ENCODE data around the gene PAX7.

PAX7 gene

DNA sequence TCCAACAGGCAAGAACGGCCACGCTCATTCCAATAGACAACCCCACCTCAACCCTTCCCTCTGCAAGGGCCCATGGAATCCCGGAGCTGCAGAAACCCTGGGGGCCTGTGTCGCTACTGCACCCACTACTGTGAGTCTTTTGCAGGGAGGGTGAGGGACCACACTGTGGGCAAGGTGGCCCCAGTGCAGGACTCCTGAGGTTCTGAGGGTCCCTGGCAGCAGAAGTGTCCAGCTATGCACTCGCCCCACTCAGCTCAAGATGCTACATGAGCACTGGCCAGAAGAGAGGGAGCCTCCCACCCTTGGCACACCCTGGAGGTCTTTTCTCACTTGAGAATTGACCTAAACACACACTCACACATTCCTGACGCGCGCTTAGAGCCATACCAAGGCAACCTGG is 2.1 kb upstream of the PAX7 start:
- no peaks in the 10 kb centered on the region for H3K36me3 ChIP-seq (ENCODE audit: control insufficient read depth in 1 of 2, insufficient read depth in 2 of 2, low read length in 2 of 2)
- no peak overlapping the region for H3K27ac ChIP-seq (ENCODE audit: low read length)
- H3K9me3 ChIP-seq (ENCODE audit: control insufficient read depth in 1 of 2, low read length in 2 of 2): no peaks in the 10 kb centered on the region
- peaks cover 58% of the 10 kb centered on the region for H3K27me3 ChIP-seq (ENCODE audit: low read depth, low read length)
- no peak overlapping the region for H3K4me3 ChIP-seq (ENCODE audit: low read depth in 1 of 2, low read length in 2 of 2)
- H3K4me1 ChIP-seq (ENCODE audit: control insufficient read depth in 1 of 2, insufficient read depth in 2 of 2, low read length in 2 of 2): peaks cover 0 to 18% of the 10 kb centered on the region in 2 donors

DNA sequence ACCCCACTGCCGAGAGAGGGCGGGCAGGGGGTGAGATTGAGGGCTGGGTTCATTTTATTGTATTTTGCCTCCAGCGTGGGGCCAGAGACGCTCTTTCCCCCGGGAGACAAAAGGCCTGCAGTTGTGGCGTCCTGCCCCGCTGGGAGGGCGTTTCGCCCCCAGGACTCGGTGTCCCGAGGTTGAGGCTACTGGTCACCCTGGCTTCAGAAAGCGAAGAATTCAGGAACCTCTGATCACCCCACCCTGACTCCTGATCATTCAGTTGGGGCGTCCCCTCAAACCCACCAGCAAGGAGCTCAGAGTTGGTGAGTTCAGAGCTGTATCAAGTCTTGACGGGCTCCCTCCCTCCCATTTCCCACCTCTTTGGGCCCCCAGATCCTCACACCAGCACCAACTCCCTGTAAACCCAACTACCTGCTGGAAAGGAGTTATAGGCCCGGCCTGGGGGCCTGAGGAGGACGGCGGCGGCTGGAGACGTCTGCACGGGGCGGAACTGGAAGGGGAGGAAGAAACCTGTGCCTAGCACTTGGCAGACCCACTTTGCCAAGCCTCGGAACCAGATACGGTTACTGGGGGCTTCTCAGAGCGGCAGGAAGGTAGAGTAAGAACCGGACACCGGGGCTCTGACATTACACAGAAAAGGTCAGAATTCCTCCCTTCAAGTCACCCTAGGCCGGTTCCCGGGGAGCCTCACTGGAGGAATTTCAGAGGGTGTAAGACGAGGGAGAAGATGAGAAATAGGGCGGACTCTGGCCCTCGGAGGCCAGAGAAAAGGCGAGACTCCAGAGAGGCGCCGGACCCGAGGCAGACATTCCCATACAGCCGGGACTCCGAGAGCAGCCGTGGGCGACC is 761 bp upstream of the PAX7 start:
- Histone ChIP-seq H3K27ac (ENCODE audit: low read length) (no peak overlapping the region), H3K4me3 (ENCODE audit: low read depth in 1 of 2, low read length in 2 of 2) (no peak overlapping the region), H3K36me3 (ENCODE audit: control insufficient read depth in 1 of 2, insufficient read depth in 2 of 2, low read length in 2 of 2) (no peaks in the 10 kb centered on the region), H3K9me3 (ENCODE audit: control insufficient read depth in 1 of 2, low read length in 2 of 2) (no peaks in the 10 kb centered on the region), H3K4me1 (ENCODE audit: control insufficient read depth in 1 of 2, insufficient read depth in 2 of 2, low read length in 2 of 2) (peaks cover 0 to 18% of the 10 kb centered on the region in 2 donors), H3K27me3 (ENCODE audit: low read depth, low read length) (peaks cover 65% of the 10 kb centered on the region)

DNA sequence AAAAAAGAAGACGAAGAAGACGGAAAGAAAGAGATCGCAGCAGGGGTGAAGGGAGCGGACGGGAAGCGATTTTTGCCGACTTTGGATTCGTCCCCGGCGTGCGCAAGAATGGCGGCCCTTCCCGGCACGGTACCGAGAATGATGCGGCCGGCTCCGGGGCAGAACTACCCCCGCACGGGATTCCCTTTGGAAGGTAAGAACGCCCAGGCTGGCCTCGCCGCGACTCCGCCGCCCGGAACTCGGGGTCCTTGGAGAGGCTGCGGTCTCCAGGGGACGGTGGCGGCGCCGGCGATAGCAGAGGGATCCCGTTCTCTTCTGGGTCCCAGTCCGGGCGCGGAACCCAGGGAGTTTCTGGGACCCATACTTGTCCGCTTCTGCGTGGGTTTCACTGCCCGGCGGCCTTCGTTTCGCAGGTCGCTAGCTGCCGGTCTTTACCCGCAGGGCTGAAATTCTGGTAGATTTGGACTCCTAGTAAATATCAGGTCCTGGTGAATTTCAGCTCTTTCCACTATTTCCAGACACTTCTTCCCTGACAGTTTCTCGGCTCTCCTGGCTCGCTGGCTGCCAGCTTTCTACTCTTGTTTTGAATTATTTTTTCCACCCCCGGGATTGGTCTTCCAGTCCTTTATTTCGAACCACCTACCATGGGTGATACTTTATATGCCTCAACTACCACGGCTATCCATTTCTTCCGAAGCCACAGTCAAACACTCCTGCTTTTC is 1.0 kb downstream of the PAX7 start:
- H3K27me3 ChIP-seq (ENCODE audit: low read depth, low read length): peaks cover 74% of the 10 kb centered on the region
- H3K9me3 ChIP-seq (ENCODE audit: control insufficient read depth in 1 of 2, low read length in 2 of 2): no peaks in the 10 kb centered on the region
- H3K4me3 ChIP-seq (ENCODE audit: low read depth in 1 of 2, low read length in 2 of 2): peak overlapping the region in 1 of 2 donors; percentile 35
- no peak overlapping the region for H3K27ac ChIP-seq (ENCODE audit: low read length)
- H3K36me3 ChIP-seq (ENCODE audit: control insufficient read depth in 1 of 2, insufficient read depth in 2 of 2, low read length in 2 of 2): no peaks in the 10 kb centered on the region
- H3K4me1 ChIP-seq (ENCODE audit: control insufficient read depth in 1 of 2, insufficient read depth in 2 of 2, low read length in 2 of 2): peaks cover 0 to 19% of the 10 kb centered on the region in 2 donors

DNA sequence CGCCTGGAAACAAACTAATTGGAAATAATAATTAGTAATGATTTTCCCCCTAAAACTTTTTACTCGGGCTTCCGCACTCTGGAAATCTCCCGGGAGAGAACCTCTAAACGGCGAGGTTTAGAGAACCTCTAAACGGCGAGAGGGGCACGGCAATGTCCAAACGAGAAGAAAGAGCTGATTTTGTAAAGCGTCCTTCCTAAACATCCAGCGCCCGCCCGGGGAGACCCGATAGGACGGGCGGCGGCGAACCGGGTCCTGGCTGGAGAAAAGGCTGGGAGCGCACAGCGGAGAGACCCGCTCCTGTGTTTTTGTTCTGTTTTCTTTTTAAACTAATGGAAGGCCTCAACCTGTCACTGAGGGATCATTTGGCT is 1.6 kb downstream of the PAX7 start:
- H3K27ac ChIP-seq (ENCODE audit: low read length): no peak overlapping the region
- H3K4me3 ChIP-seq (ENCODE audit: low read depth in 1 of 2, low read length in 2 of 2): no peak overlapping the region
- H3K36me3 ChIP-seq (ENCODE audit: control insufficient read depth in 1 of 2, insufficient read depth in 2 of 2, low read length in 2 of 2): no peaks in the 10 kb centered on the region
- no peaks in the 10 kb centered on the region for H3K9me3 ChIP-seq (ENCODE audit: control insufficient read depth in 1 of 2, low read length in 2 of 2)
- H3K27me3 ChIP-seq (ENCODE audit: low read depth, low read length): peaks cover 78% of the 10 kb centered on the region
- peaks cover 0 to 24% of the 10 kb centered on the region in 2 donors for H3K4me1 ChIP-seq (ENCODE audit: control insufficient read depth in 1 of 2, insufficient read depth in 2 of 2, low read length in 2 of 2)

DNA sequence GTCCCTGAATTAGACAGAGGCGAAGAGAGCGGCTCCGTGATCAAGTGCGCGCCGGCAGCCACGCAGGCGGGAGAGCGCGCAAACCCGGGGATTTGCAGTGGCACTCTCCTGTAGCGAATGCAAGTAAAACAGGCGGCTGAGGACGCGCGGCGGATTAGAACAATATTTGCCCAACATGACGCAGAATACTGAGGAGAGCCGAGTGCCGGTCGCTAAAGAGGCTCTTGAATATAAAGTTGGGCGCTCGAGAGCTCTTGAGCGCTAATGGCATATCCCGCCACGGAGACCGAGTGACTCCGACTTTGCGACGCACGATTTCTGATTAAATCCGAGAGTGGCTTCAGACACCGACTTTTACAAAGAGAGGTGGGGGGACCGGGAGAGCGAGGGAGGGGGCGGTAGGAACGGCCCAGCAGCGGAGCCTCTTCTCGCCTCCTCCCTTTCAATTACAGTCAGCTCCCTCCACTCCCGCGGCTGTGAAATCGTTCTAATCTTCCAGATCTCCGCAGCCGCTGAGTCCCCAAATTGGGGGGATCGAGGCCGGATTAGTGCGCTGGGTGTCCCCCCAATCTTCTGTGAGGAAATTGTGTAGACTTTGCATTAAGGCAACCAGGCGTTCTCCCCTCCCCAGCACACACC is 2.3 kb downstream of the PAX7 start:
- H3K4me3 ChIP-seq (ENCODE audit: low read depth in 1 of 2, low read length in 2 of 2): no peak overlapping the region
- H3K27me3 ChIP-seq (ENCODE audit: low read depth, low read length): peaks cover 85% of the 10 kb centered on the region
- H3K4me1 ChIP-seq (ENCODE audit: control insufficient read depth in 1 of 2, insufficient read depth in 2 of 2, low read length in 2 of 2): peaks cover 0 to 25% of the 10 kb centered on the region in 2 donors
- no peak overlapping the region for H3K27ac ChIP-seq (ENCODE audit: low read length)
- no peaks in the 10 kb centered on the region for H3K36me3 ChIP-seq (ENCODE audit: control insufficient read depth in 1 of 2, insufficient read depth in 2 of 2, low read length in 2 of 2)
- no peaks in the 10 kb centered on the region for H3K9me3 ChIP-seq (ENCODE audit: control insufficient read depth in 1 of 2, low read length in 2 of 2)

DNA sequence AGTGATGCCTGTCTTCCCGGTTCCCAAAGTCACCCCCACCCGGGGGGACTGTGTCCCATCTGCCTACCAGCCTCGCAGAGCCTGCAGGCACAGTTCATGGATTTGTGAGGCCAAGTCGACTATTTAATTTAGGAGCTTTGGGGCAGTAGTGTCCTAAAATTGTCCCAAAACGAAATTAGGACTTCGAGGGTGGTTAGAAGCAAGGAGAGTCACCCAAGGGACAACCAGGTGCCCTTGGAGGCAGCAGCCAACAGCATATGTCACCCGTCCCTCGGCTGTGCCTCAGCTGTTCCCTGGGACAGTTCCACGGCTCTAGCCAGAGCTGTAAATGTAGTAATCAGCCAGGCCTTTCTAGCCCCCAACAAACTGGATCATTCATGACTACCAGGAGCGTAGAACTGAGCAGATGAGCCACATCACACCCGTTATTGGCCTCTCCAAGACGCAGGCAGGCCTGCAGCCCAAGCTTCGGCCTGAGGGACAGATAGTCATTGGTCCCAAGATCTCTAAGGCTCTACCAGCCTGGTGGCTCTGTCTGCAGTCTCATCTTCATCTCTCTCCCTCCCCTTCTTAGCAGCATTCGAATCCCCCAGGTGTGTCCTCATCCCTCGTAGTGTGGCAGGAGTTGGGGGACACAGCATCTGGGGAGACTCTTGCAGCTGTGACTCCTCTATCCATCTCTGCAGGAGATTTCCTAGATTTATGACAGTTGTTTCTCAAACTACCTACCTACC is 2.9 kb downstream of the PAX7 start:
- H3K27ac ChIP-seq (ENCODE audit: low read length): no peak overlapping the region

DNA sequence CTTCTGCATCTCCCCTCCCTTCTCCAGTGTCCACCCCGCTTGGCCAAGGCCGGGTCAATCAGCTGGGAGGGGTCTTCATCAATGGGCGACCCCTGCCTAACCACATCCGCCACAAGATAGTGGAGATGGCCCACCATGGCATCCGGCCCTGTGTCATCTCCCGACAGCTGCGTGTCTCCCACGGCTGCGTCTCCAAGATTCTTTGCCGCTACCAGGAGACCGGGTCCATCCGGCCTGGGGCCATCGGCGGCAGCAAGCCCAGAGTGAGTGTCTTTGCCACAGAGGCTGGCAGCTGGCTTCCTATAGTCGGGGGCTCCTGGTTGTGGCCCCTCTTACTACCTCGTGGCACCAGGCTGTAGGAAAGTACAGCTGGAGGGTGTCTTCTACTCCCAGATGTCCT is 3.6 kb downstream of the PAX7 start:
- H3K27ac ChIP-seq (ENCODE audit: low read length): no peak overlapping the region
- H3K36me3 ChIP-seq (ENCODE audit: control insufficient read depth in 1 of 2, insufficient read depth in 2 of 2, low read length in 2 of 2): no peaks in the 10 kb centered on the region
- H3K4me1 ChIP-seq (ENCODE audit: control insufficient read depth in 1 of 2, insufficient read depth in 2 of 2, low read length in 2 of 2): peaks cover 0 to 25% of the 10 kb centered on the region in 2 donors
- no peaks in the 10 kb centered on the region for H3K9me3 ChIP-seq (ENCODE audit: control insufficient read depth in 1 of 2, low read length in 2 of 2)
- no peak overlapping the region for H3K4me3 ChIP-seq (ENCODE audit: low read depth in 1 of 2, low read length in 2 of 2)
- H3K27me3 ChIP-seq (ENCODE audit: low read depth, low read length): peaks cover 89% of the 10 kb centered on the region

More for the DNA sequence above, 2.9 kb downstream of the PAX7 start:
- H3K9me3 ChIP-seq (ENCODE audit: control insufficient read depth in 1 of 2, low read length in 2 of 2): no peaks in the 10 kb centered on the region
- H3K27me3 ChIP-seq (ENCODE audit: low read depth, low read length): peaks cover 90% of the 10 kb centered on the region
- no peak overlapping the region for H3K4me3 ChIP-seq (ENCODE audit: low read depth in 1 of 2, low read length in 2 of 2)
- peaks cover 0 to 25% of the 10 kb centered on the region in 2 donors for H3K4me1 ChIP-seq (ENCODE audit: control insufficient read depth in 1 of 2, insufficient read depth in 2 of 2, low read length in 2 of 2)
- H3K36me3 ChIP-seq (ENCODE audit: control insufficient read depth in 1 of 2, insufficient read depth in 2 of 2, low read length in 2 of 2): no peaks in the 10 kb centered on the region

DNA sequence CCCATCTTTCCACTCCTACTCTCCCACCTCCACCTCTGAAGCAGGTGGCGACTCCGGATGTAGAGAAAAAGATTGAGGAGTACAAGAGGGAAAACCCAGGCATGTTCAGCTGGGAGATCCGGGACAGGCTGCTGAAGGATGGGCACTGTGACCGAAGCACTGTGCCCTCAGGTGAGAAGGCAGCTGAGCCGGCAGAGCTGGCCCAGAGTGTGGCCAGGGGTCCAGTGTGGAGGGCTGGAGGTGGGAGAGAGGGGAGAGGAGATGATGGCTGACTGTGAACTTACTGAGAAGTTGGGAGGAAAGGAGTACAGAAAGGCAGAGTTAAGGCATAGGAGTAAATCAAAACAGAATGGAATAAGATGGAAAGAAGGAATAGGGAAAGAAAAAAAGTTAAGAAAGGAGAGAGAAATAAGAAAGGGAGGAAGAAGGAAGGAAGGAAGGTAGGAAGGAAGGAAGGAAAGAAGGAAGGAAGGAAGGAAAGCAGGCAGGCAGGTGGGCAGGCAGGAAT is 4.5 kb downstream of the PAX7 start:
- Histone ChIP-seq H3K27ac (ENCODE audit: low read length) (no peak overlapping the region), H3K4me3 (ENCODE audit: low read depth in 1 of 2, low read length in 2 of 2) (no peak overlapping the region), H3K36me3 (ENCODE audit: control insufficient read depth in 1 of 2, insufficient read depth in 2 of 2, low read length in 2 of 2) (no peaks in the 10 kb centered on the region), H3K27me3 (ENCODE audit: low read depth, low read length) (peaks cover 89% of the 10 kb centered on the region), H3K4me1 (ENCODE audit: control insufficient read depth in 1 of 2, insufficient read depth in 2 of 2, low read length in 2 of 2) (peaks cover 0 to 20% of the 10 kb centered on the region in 2 donors), H3K9me3 (ENCODE audit: control insufficient read depth in 1 of 2, low read length in 2 of 2) (no peaks in the 10 kb centered on the region)

DNA sequence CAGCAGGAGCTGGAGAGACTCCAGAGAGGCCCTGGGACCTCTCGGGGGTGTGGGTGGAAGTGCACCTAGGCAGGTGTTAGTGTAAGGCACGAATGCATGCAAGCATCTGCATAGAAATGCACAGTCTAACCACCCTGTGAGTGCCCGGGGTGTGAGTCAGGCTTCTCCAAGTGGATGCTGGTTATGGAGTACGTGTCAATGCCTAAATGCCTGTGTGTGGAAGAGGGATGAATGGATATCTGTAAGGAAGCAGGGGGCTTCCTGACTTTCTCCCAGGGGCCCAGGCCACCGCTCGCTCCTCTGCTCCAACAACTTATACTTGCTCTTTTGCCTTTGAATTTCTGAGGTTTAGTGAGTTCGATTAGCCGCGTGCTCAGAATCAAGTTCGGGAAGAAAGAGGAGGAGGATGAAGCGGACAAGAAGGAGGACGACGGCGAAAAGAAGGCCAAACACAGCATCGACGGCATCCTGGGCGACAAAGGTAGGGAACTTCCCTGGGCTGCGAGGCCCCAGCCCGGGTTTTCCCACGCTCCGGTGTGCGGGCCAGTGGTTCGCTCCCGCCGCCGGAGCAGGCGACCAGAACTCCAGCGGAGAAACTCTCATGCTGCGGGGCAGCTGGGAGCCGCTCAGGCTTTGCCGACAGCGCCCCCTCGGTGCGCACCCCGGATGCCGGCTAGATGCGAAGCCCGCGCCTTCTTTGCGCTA is 5.4 kb downstream of the PAX7 start:
- H3K9me3 ChIP-seq (ENCODE audit: control insufficient read depth in 1 of 2, low read length in 2 of 2): no peaks in the 10 kb centered on the region
- no peak overlapping the region for H3K4me3 ChIP-seq (ENCODE audit: low read depth in 1 of 2, low read length in 2 of 2)
- peaks cover 88% of the 10 kb centered on the region for H3K27me3 ChIP-seq (ENCODE audit: low read depth, low read length)
- peaks cover 0 to 13% of the 10 kb centered on the region in 2 donors for H3K4me1 ChIP-seq (ENCODE audit: control insufficient read depth in 1 of 2, insufficient read depth in 2 of 2, low read length in 2 of 2)
- H3K27ac ChIP-seq (ENCODE audit: low read length): no peak overlapping the region
- no peaks in the 10 kb centered on the region for H3K36me3 ChIP-seq (ENCODE audit: control insufficient read depth in 1 of 2, insufficient read depth in 2 of 2, low read length in 2 of 2)

DNA sequence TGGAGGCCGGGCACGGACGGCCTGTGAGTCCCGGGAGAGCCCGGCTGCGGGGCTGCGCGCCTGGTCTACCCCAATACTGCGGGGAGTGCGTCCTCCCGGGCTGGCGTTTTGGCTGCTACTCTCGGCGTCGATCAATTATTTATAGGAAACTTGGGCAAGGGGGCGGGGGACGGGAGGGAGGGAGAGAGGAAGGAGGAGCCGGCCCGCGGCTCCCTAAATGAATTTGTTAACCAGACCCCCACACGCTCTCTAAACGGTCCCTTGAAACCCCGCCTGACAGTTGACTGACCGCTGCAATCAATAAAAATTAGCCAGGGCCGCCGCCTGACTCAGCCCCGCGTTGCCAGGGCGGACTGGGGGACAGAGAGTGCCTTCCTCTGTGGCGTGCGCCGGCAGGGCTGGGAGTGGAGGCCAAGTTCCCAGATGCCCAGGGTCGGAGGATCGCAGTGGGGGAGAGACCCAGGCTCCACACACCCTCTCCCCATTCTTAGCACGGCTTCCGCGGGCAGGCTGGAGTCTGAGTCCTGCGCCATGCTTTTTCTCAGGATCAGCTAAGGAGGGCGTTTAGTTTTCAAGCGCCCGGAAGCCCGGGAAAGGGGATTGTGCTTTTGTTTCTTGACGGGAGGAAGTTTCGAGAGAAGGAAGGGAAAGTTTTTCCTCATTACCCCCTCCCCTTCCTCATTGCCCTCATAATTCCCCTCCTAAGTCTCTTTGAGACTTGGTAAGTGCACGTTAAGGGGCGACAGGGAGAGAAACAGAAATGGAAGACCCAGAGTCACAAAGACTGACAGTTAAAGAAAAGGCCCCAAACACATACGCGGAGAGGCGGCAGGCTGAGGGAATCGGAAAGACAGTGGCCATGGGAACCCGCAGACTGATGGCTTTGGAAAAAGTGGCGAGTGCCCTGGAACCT is 6.2 kb downstream of the PAX7 start:
- Histone ChIP-seq H3K36me3 (ENCODE audit: control insufficient read depth in 1 of 2, insufficient read depth in 2 of 2, low read length in 2 of 2) (no peaks in the 10 kb centered on the region), H3K4me1 (ENCODE audit: control insufficient read depth in 1 of 2, insufficient read depth in 2 of 2, low read length in 2 of 2) (peaks cover 0 to 14% of the 10 kb centered on the region in 2 donors), H3K27me3 (ENCODE audit: low read depth, low read length) (peaks cover 87% of the 10 kb centered on the region), H3K27ac (ENCODE audit: low read length) (no peak overlapping the region), H3K4me3 (ENCODE audit: low read depth in 1 of 2, low read length in 2 of 2) (no peak overlapping the region), H3K9me3 (ENCODE audit: control insufficient read depth in 1 of 2, low read length in 2 of 2) (no peaks in the 10 kb centered on the region)
